ENCODE results near the gene FBP2. TPM values are rescaled to one million over a fixed set of nuclear protein-coding genes. Genes with fewer than 3 reads are reported as not detected.
A peak's percentile ranks its signal among the peaks of the same experiment; 100 is the strongest.

FBP2 gene
- total RNA-seq, 6 experiments from 2014 or later, result not detected

DNA sequence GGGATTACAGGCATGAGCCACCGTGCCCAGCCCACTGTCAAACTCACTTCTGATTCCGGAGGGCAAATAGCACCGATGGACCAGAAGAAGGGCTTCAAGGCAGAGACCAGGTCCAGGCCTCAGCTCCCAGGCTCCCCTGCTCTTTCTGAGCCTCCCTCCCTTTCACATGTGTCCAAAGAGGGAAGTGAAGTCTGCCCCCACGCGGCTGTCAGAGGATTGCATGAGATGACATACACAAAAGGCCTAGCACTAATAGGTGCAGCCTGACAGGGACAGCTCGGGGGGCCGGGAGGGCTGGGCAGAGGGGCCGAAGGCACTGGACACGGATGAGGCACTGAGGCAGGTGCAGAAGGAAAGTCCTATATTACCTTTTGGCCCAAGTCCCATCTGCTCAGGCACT, 29.6 kb upstream of the FBP2 start:
- WGBS (ENCODE audit: insufficient coverage, low coverage, low lambda C conversion rate, missing lambda C conversion rate), result 33% methylated on average over 2 of the region's 9 CpGs
- H3K27ac ChIP-seq, result no peak overlapping the region

DNA sequence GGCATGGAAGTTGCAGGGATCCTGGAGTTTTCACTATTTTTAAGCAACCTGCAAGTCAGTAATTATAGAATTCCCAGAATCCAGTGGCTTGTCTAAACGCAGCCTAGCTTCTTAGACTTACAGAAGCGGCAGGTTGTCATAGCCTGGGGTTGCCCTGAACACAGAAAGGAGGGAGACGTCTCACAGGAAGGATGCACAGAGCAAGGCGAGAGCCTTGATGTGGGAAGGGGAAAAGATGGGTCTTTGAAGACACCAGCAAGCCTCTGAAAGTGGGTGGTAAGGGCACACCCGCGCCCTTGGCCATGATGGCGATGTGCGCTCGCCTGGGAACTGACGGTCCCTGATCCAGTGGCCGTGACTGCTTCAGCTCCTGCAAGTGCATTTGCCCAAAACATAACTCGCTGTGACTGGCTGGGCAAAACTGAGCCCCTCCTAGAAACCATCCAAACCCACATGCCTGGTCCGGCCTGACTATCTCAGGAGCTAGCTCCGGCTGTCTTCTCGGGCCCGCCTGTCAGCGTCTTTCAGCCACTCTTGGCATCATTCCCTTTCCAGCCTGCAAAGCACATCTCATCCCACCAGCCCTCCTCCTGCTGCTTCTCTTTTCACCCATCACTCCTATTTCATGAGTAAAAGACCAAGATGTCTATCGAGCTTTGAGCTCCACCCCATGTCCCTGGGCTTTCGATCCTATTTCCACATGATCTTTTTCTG, 28.6 kb upstream of the FBP2 start:
- Histone ChIP-seq H3K27ac (no peak overlapping the region), H3K36me3 (peaks cover 0 to 38% (median 17%) of the 10 kb centered on the region in 4 donors), H3K27me3 (no peaks in the 10 kb centered on the region), H3K9me3 (no peaks in the 10 kb centered on the region), H3K4me3 (no peak overlapping the region), H3K4me1 (peaks cover 0 to 7% (median 0%) of the 10 kb centered on the region in 4 donors)
- TF ChIP-seq POLR2A (IDR thresholded peaks at IDR 0.05), result no peak
- intact Hi-C loops (cut with DNase I), result no loop called here
- 93% methylated on average over 16 of the region's 19 CpGs for WGBS (ENCODE audit: insufficient coverage, low coverage, low lambda C conversion rate, missing lambda C conversion rate)
- ATAC-seq (no peak), DNase-seq (no peak)

More for the DNA sequence above, 29.6 kb upstream of the FBP2 start:
- intact Hi-C loops (cut with DNase I), result no loop called here
- Histone ChIP-seq H3K4me3 (no peak overlapping the region), H3K9me3 (no peaks in the 10 kb centered on the region), H3K27me3 (no peaks in the 10 kb centered on the region), H3K4me1 (peaks cover 0 to 15% (median 0%) of the 10 kb centered on the region in 4 donors), H3K36me3 (peaks cover 0 to 28% (median 9%) of the 10 kb centered on the region in 4 donors)
- DNase-seq, result peak in 1 of 3 donors; percentile 47
- no peak for TF ChIP-seq POLR2A (IDR thresholded peaks at IDR 0.05)
- TF ChIP-seq, protein P1, sequence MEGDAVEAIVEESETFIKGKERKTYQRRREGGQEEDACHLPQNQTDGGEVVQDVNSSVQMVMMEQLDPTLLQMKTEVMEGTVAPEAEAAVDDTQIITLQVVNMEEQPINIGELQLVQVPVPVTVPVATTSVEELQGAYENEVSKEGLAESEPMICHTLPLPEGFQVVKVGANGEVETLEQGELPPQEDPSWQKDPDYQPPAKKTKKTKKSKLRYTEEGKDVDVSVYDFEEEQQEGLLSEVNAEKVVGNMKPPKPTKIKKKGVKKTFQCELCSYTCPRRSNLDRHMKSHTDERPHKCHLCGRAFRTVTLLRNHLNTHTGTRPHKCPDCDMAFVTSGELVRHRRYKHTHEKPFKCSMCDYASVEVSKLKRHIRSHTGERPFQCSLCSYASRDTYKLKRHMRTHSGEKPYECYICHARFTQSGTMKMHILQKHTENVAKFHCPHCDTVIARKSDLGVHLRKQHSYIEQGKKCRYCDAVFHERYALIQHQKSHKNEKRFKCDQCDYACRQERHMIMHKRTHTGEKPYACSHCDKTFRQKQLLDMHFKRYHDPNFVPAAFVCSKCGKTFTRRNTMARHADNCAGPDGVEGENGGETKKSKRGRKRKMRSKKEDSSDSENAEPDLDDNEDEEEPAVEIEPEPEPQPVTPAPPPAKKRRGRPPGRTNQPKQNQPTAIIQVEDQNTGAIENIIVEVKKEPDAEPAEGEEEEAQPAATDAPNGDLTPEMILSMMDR (IDR thresholded peaks at IDR 0.05), result peak; percentile 13 to 35 (median 25)
- peak; percentile 47 to 64 (median 54) for ATAC-seq

DNA sequence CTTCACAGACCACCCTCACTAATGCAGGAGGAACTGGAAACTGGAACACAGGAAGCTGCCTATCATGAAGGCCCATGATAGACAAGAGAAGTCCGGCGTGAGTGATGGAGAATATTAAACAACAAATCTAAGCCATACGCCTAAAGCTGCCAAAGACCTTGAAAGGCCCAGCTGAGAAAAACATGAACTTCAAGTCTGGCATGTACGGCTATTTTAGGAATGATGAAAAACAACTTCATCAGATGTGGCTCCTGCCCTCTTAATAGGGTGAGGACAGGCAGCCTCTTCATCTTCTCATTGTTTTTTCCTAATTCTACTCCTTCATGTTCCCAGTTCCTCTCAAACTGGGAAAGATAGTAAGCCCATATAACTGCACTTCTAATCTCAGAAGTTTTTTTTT, 25.4 kb upstream of the FBP2 start:
- WGBS (ENCODE audit: insufficient coverage, low coverage, low lambda C conversion rate, missing lambda C conversion rate), result 67% methylated on average over 4 of the region's 4 CpGs
- Histone ChIP-seq H3K36me3 (peaks cover 0 to 54% (median 26%) of the 10 kb centered on the region in 4 donors), H3K27me3 (no peaks in the 10 kb centered on the region), H3K9me3 (no peaks in the 10 kb centered on the region), H3K27ac (no peak overlapping the region), H3K4me3 (no peak overlapping the region), H3K4me1 (no peaks in the 10 kb centered on the region)
- no peak for DNase-seq
- ATAC-seq, result no peak
- intact Hi-C loops (cut with DNase I), result no loop called here
- TF ChIP-seq, protein P1 (IDR thresholded peaks at IDR 0.05), result no peak
- no peak for TF ChIP-seq POLR2A (IDR thresholded peaks at IDR 0.05)

DNA sequence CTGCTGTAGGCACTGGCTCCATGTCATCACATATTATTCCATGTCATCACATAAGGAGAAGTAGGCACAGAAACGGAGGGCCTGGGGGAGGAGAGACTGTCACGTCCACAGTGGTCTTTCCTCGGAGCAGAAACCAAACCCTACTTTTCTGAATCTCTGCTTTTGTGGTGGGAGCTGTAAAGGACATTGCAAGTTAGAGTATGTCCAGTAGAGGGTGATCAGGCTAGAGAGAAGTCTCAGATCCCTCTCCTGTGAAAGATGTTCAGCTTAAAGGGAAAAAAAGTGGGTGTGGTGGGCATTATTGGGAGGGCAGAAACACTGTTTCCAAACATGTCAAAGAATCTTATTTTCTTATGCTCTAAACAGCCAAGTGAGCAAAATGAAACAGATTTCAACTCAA, 19.4 kb upstream of the FBP2 start:
- peaks cover 0 to 48% (median 24%) of the 10 kb centered on the region in 4 donors for H3K36me3 ChIP-seq
- TF ChIP-seq, protein P1 (IDR thresholded peaks at IDR 0.05), result no peak
- TF ChIP-seq POLR2A (IDR thresholded peaks at IDR 0.05), result no peak
- WGBS (ENCODE audit: insufficient coverage, low coverage, low lambda C conversion rate, missing lambda C conversion rate), result 89% methylated on average over 3 of the region's 3 CpGs
- no peak for DNase-seq
- no peak overlapping the region for H3K4me3 ChIP-seq
- ATAC-seq, result no peak
- H3K4me1 ChIP-seq, result peaks cover 0 to 17% (median 10%) of the 10 kb centered on the region in 4 donors
- no peaks in the 10 kb centered on the region for H3K27me3 ChIP-seq
- H3K27ac ChIP-seq, result no peak overlapping the region
- intact Hi-C loops (cut with DNase I), result no loop called here
- H3K9me3 ChIP-seq, result no peaks in the 10 kb centered on the region

DNA sequence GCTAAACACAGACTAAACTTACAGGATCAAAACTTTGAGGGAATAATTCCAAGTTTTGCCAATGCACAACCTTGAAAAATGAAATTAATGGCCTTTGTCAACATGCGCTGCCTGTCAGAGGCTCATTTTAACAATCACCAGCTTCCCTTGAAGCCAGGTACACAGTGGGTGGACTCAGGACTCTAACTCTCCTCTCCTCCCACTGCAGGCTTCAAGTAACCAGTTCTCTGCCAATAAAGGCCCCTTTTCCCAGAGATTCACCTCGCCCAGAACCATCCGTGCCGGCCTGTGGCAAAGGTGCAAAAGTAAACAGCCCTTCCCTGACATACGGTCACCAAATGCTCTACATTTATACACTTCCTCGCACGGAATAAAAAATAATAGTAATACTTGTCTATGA, 18.4 kb upstream of the FBP2 start:
- no peak for TF ChIP-seq POLR2A (IDR thresholded peaks at IDR 0.05)
- TF ChIP-seq, protein P1 (IDR thresholded peaks at IDR 0.05), result no peak
- no peak overlapping the region for H3K4me3 ChIP-seq
- H3K27ac ChIP-seq, result no peak overlapping the region
- intact Hi-C loops (cut with DNase I), result no loop called here
- H3K27me3 ChIP-seq, result no peaks in the 10 kb centered on the region
- peaks cover 0 to 38% (median 17%) of the 10 kb centered on the region in 4 donors for H3K36me3 ChIP-seq
- H3K4me1 ChIP-seq, result peaks cover 0 to 27% (median 15%) of the 10 kb centered on the region in 4 donors
- ATAC-seq (no peak), DNase-seq (no peak)
- WGBS (ENCODE audit: insufficient coverage, low coverage, low lambda C conversion rate, missing lambda C conversion rate), result 68% methylated on average over 7 of the region's 7 CpGs
- no peaks in the 10 kb centered on the region for H3K9me3 ChIP-seq

Measured in right lobe of liver (tissue), 6 donors.